ENCODE measurements around the gene CFAP221. TPM values are rescaled to one million over a fixed set of nuclear protein-coding genes. Genes with fewer than 3 reads are reported as not detected.

Gene CFAP221
- total RNA-seq, 3 donors from 2014 or later = 0.98 to 3.5 TPM; not detected in 1

DNA sequence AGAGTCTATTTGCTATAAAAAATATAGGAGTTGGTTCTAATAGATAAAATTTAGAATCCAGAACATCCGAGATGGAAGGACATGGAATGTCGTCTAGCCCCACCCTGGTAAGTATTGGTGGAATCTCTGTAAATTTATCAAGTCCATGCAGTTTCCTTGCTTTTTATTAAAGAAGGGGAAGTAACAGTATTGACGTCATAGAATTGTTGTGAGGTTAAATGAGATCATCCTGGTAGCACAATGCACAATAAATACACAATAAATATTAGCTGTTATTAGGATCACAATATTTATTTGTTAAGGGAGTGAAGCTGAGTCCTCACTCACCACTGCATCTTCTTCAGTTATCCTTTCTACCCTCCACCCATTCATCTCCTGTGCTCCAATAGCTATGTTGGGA is 118.0 kb downstream of the CFAP221 start:
- no peak overlapping the region for H3K27ac ChIP-seq
- H3K4me1 ChIP-seq = no peaks in the 10 kb centered on the region
- intact Hi-C loops (cut with DNase I; ENCODE audit: low total_unique reads) = no loop called here
- no peak for DNase-seq (ENCODE audit: low spot score in 2 of 2)
- H3K36me3 ChIP-seq = no peaks in the 10 kb centered on the region
- TF ChIP-seq POLR2AphosphoS5 (IDR thresholded peaks at IDR 0.05) = no peak
- no peak for TF ChIP-seq POLR2A (IDR thresholded peaks at IDR 0.05)
- TF ChIP-seq, protein P1, sequence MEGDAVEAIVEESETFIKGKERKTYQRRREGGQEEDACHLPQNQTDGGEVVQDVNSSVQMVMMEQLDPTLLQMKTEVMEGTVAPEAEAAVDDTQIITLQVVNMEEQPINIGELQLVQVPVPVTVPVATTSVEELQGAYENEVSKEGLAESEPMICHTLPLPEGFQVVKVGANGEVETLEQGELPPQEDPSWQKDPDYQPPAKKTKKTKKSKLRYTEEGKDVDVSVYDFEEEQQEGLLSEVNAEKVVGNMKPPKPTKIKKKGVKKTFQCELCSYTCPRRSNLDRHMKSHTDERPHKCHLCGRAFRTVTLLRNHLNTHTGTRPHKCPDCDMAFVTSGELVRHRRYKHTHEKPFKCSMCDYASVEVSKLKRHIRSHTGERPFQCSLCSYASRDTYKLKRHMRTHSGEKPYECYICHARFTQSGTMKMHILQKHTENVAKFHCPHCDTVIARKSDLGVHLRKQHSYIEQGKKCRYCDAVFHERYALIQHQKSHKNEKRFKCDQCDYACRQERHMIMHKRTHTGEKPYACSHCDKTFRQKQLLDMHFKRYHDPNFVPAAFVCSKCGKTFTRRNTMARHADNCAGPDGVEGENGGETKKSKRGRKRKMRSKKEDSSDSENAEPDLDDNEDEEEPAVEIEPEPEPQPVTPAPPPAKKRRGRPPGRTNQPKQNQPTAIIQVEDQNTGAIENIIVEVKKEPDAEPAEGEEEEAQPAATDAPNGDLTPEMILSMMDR (IDR thresholded peaks at IDR 0.05) = no peak
- no peak overlapping the region for H3K4me3 ChIP-seq
- no peaks in the 10 kb centered on the region for H3K9me3 ChIP-seq
- H3K27me3 ChIP-seq = no peaks in the 10 kb centered on the region

DNA sequence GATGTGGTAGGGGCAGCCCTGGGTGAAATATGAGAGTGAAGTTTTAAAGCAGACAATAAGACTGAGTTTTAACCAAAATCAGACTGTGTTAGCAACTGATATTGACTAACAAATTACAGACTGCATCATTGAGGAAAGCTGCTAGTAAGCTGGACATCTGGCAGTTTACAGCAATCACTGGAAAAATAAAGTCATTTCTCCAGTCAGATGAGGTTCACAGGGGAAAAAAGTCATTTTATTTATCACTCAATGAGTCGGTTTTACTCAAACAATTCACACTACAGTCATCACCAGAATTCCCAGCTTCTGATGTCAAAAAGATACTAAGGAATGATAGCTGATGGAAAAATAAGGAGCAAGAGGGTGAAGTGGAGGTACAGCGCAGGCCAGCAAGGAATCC is 124.3 kb downstream of the CFAP221 start:
- intact Hi-C loops (cut with DNase I; ENCODE audit: low total_unique reads) = no loop called here
- Histone ChIP-seq H3K9me3 (no peaks in the 10 kb centered on the region), H3K27me3 (no peaks in the 10 kb centered on the region), H3K4me1 (no peaks in the 10 kb centered on the region), H3K36me3 (no peaks in the 10 kb centered on the region), H3K27ac (no peak overlapping the region), H3K4me3 (no peak overlapping the region)
- DNase-seq (ENCODE audit: low spot score in 2 of 2) = no peak
- TF ChIP-seq POLR2AphosphoS5 (IDR thresholded peaks at IDR 0.05) (no peak), POLR2A (IDR thresholded peaks at IDR 0.05) (no peak)
- TF ChIP-seq, protein P1 (IDR thresholded peaks at IDR 0.05) = no peak

DNA sequence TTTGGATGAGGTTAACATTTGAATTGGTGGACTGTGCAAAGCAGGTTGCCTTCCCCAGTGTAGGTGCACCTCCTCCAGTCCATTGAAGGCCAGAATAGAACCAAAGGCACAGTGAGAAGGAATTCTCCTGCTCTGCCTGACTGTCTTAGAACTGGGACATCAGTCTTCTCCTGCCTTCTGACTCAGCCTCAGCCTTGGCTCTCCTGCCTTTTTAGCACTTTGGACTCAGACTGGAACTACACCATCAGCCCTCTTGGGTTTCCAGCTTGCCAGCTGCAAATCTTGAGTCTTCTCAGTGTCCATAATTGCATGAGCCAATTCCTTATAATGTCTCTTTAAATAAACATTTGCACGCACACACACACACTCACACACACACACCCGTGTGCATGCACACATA is 126.8 kb downstream of the CFAP221 start:
- Histone ChIP-seq H3K36me3 (no peaks in the 10 kb centered on the region), H3K27me3 (no peaks in the 10 kb centered on the region), H3K4me1 (no peaks in the 10 kb centered on the region), H3K9me3 (no peaks in the 10 kb centered on the region), H3K27ac (no peak overlapping the region), H3K4me3 (no peak overlapping the region)
- intact Hi-C loops (cut with DNase I; ENCODE audit: low total_unique reads) = no loop called here
- DNase-seq (ENCODE audit: low spot score in 2 of 2) = no peak
- TF ChIP-seq, protein P1 (IDR thresholded peaks at IDR 0.05) = no peak
- TF ChIP-seq POLR2AphosphoS5 (IDR thresholded peaks at IDR 0.05) (no peak), POLR2A (IDR thresholded peaks at IDR 0.05) (no peak)

DNA sequence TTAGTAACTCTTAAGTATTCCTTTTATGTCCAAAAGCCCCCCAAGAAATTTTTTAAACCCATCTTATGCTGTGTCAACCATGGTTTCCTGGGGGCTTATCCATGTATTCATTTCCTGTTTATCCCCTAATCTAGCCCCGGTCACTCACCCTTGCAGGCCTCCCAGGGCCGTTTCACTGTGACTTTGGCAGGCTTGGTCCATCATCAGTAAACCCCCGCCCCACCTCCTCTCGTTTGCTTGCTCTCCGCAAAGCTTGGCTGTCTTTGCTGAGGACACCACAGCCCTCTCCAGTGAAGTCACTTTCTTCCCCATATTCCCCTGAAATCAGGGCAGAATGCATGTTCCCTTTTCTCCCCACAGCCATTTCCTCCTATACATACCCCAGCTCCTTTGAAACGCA is 127.5 kb downstream of the CFAP221 start:
- intact Hi-C loops (cut with DNase I; ENCODE audit: low total_unique reads) = no loop called here
- no peaks in the 10 kb centered on the region for H3K27me3 ChIP-seq
- TF ChIP-seq, protein P1 (IDR thresholded peaks at IDR 0.05) = no peak
- no peak for TF ChIP-seq POLR2AphosphoS5 (IDR thresholded peaks at IDR 0.05)
- H3K36me3 ChIP-seq = no peaks in the 10 kb centered on the region
- H3K9me3 ChIP-seq = no peaks in the 10 kb centered on the region
- no peak overlapping the region for H3K27ac ChIP-seq
- no peak for DNase-seq (ENCODE audit: low spot score in 2 of 2)
- no peak overlapping the region for H3K4me3 ChIP-seq
- H3K4me1 ChIP-seq = no peaks in the 10 kb centered on the region

DNA sequence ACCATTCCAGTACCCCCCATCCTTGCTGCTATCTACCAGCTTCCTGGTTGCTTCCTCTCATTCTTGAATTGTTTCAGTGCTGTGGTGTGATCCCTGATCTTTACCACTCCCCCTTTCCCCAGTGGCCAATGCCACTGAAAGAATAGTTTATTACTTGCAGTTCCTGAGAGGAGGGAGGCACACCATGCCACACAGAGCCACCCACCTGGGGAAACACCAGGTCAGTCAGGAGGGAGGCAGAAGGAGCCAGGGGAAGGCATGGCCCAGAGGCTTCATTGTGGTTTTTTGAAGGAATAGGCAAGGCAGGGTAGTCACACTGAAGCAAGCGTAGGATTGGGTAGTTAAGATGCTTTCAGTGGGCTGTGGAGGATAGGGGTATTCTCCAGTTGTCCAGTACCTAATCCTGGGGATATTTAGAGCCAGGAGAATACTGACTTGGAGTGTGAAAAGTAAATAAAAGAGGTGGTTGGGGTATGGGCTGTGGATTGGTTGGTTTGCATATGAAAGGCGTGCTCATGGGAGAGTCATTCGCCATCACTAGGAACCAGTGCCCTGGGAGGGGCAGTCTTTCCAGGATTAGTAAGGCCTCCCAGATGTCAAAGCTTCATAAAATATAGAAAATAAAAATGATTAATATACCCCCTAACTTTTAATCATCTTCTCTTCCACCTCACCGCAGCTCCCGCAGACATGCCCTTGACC is 128.1 kb downstream of the CFAP221 start:
- no peak for TF ChIP-seq POLR2A (IDR thresholded peaks at IDR 0.05)
- no peak for TF ChIP-seq POLR2AphosphoS5 (IDR thresholded peaks at IDR 0.05)
- TF ChIP-seq, protein P1 (IDR thresholded peaks at IDR 0.05) = no peak
- no peak for DNase-seq (ENCODE audit: low spot score in 2 of 2)
- H3K27ac ChIP-seq = no peak overlapping the region
- intact Hi-C loops (cut with DNase I; ENCODE audit: low total_unique reads) = no loop called here
- no peaks in the 10 kb centered on the region for H3K36me3 ChIP-seq
- H3K27me3 ChIP-seq = no peaks in the 10 kb centered on the region
- no peaks in the 10 kb centered on the region for H3K4me1 ChIP-seq
- no peak overlapping the region for H3K4me3 ChIP-seq
- no peaks in the 10 kb centered on the region for H3K9me3 ChIP-seq
